Stimulated activated naive B cell treated with anti-CD40 and anti-IgM and Interleukin-4, amounts not matched to agents 10 μg/mL and 1 μg/mL and 100 μg/mL, for 72 hours (primary cell): Measurements from ENCODE around the gene CAPG.
A peak's percentile ranks its signal among the peaks of the same experiment; 100 is the strongest.
"Not testable (repeated sequence)": the region's sequence is repeated elsewhere in the genome, so short reads cannot be mapped to it uniquely, and the experiment has no call there.

ENCODE experiments used
- ATAC-seq, 2 donors: fragments of 150-1000 bp; cut with Tn5 transposase; replicated peaks; 2 replicates each; pipeline ENCODE4 v1.10.0; 2021; ENCODE audit warnings: moderate library complexity in 1 of 2
- DNase-seq: peaks from one replicate; pipeline ENCODE4 v3.0.0; 2021
- H3K27ac Mint-ChIP-seq: one replicate; pipeline ENCODE4 v1.8.0; 2022; ENCODE audit warnings: mild to moderate bottlenecking, mixed read lengths
- H3K27me3 Mint-ChIP-seq, 2 donors: one replicate each; pipeline ENCODE4 v1.8.0; 2022; ENCODE audit warnings: mixed read lengths in 2 of 2
- H3K36me3 Mint-ChIP-seq, 2 donors: one replicate each; pipeline ENCODE4 v1.8.0; 2022; ENCODE audit warnings: mixed read lengths in 2 of 2, mild to moderate bottlenecking in 1 of 2
- H3K4me1 Mint-ChIP-seq, 2 donors: one replicate each; pipeline ENCODE4 v1.8.0; 2022; ENCODE audit warnings: mixed read lengths in 2 of 2, mild to moderate bottlenecking in 1 of 2
- H3K4me3 Mint-ChIP-seq, 2 donors: one replicate each; pipeline ENCODE4 v1.8.0; 2022; ENCODE audit warnings: mild to moderate bottlenecking in 2 of 2, mixed read lengths in 2 of 2, moderate library complexity in 1 of 2
- H3K9me3 Mint-ChIP-seq, 2 donors: one replicate each; pipeline ENCODE4 v1.8.0; 2022; ENCODE audit warnings: mixed read lengths in 2 of 2, mild to moderate bottlenecking in 1 of 2

CAPG gene

DNA sequence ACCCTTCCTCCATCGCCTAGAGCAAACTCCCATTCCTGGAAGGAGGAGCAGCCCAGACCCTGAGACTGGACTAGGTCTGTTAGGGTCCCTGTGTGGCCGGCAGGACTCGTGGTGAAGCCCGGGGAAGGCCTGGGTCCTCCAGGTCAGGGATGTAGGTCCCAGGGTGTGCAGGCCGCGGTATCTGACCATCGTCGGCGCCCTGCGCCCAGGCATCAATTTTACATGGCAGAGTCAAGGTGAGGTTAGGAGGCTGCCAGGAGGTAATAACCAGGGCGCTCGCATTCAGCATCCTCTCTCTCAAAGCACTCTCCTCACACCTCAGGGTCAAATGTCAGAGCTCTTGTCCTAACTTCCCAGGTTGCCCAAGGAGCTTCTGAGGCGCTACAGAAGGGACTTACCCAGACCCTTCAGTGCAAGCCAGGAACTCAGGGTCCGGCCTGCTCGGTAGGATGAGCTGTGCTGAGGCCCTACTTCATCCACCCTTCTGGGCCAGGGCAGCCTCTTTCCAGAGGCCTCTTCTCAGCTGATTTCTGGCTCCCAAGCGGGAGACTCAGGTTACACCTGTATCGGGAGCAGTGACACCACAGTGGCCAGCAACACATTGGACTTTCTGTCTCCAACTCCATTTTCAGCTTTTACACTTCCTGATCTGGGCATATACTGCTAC is 9.0 kb upstream of the CAPG start:
- Mint-ChIP-seq H3K4me3 (peak overlapping the region; percentile 98 to 100), H3K4me1 (peaks cover 38 to 48% of the 10 kb centered on the region in 2 donors), H3K27ac (peak overlapping the region; percentile 100), H3K36me3 (no peaks in the 10 kb centered on the region), H3K27me3 (no peaks in the 10 kb centered on the region), H3K9me3 (no peaks in the 10 kb centered on the region)
- DNase-seq (no peak), ATAC-seq (no peak)

DNA sequence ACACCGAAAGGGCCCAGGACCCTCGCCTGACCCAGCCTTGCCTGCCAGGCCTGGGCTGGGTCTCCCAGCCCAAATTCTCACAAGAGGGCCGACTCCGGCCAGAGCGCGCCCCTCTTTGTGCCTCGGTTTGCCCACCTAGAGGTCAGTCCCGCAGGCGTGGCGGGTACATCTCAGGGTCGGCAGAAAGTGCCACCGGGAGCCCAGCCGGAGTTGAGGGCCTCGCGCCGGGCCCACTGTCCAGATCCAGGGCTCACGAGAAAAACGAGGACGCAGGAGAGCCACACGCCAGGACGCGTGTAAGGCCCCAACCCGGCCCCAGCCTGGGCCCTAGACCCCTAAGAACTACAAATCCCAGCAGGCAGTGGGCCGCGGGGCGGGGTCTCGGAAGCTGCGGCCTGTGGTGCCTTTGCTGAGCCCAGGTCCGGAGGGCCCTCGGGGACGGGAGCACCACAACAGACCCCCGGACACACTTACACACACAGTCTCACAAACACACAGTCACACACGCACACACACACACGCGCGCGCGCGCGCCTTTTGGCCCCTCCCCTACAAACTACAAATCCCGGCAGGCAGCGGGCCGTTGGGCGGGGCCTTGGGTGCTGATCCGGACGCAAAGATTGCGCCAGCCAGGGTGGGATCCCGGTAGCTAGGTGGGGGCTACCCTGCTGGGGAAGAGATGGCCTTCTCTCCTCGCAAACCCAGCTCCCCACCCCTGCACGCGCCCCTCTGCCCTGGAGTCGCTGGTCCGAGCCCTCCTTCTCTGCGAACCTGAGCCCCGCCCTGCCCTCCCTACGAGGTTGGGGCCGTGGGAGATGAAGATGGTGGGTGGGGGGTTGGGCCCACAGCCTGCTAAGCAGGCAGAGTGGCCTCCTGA is 8.2 kb upstream of the CAPG start, which contains the start of gene SH2D6:
SH2D6 (plus strand) TSS at position 583 of the 877 bp plus-strand sequence. CDS start 10,752 bp downstream, outside the sequence.
- H3K27me3 Mint-ChIP-seq: no peaks in the 10 kb centered on the region
- peak within 1 kb of the TSS; percentile 100 for H3K27ac Mint-ChIP-seq
- H3K36me3 Mint-ChIP-seq: no peaks in the 10 kb centered on the region
- peak; percentile 84 for ATAC-seq
- H3K4me1 Mint-ChIP-seq: peaks cover 33 to 47% of the 10 kb centered on the region in 2 donors
- H3K9me3 Mint-ChIP-seq: no peaks in the 10 kb centered on the region
- peak; percentile 80 for DNase-seq
- H3K4me3 Mint-ChIP-seq: peak within 1 kb of the TSS; percentile 98 to 100

DNA sequence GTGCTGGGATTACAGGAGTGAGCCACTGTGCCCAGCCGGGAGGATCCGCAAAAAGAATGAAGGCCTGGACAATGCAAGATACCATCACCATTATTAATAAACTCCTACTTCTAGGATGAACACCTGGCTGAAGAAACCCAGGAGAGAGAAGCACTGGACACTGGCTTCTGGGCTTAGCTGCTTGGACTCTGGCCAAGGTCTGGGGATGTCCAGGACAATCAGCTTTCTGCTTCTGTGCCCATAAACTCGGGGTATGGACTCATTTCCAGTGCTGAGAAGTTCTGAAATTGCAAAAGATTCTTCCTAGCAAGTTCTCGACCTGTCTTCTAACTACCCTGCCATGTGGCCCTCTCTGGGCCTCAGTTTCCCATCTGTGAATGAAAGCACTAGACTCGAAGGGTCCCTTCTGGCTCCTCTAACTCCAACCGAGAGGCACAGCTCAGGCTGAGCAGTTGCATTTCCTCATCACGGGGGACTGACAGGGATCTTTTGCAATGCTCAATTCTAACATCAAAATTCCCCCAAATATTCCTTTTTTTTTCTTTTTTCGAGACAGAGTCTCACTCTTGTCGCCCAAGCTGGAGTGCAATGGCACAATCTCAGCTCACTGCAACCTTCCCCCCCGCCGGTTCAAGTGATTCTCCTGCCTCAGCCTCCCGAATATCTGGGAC is 5.9 kb upstream of the CAPG start:
- Mint-ChIP-seq H3K4me1 (peaks cover 42 to 56% of the 10 kb centered on the region in 2 donors), H3K36me3 (no peaks in the 10 kb centered on the region), H3K4me3 (peak overlapping the region in 1 of 2 donors; percentile 43), H3K27ac (peak overlapping the region; percentile 37), H3K9me3 (no peaks in the 10 kb centered on the region), H3K27me3 (no peaks in the 10 kb centered on the region)
- no peak for ATAC-seq
- DNase-seq: no peak

DNA sequence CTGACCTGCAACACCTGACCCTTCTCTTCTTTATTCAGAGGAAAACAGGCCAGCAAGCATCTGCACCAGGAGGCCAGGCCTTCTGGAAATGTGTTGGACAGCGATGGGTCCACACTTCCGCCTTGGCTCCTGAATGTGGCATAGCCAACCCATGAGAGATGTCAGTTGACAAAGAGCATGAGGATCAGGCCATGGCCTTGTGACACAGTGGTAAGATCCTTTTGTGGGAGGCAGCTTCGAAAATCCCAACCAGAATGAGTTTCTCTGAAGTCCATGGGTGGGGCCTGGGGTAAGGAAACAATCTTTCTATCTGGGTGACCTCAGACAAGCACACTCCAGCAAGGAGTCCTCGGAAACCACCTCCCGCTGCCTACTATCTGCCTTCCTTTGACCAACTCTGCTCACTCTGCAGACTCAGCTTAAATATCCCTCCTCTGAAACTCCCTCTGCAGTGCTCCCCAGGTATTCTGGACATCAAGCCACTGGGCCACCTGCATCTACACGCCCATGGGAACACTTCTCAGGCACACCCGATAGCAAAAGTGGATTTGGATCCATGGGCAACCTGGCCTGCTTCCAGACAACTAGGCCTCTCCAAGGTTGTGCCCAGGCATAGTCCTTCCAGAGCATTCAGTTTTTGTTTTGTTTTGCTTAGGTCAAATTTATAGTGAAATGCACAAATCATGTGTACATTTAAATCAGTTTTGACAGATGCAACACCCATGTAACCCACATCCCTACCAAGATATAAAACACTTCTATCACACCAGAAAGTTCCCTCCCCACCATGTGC is 4.8 kb upstream of the CAPG start:
- no peaks in the 10 kb centered on the region for H3K27me3 Mint-ChIP-seq
- peaks cover 43 to 59% of the 10 kb centered on the region in 2 donors for H3K4me1 Mint-ChIP-seq
- ATAC-seq (no peak), DNase-seq (no peak)
- H3K27ac Mint-ChIP-seq: peak overlapping the region; percentile 63
- no peaks in the 10 kb centered on the region for H3K36me3 Mint-ChIP-seq
- no peaks in the 10 kb centered on the region for H3K9me3 Mint-ChIP-seq
- peak overlapping the region; percentile 16 to 36 for H3K4me3 Mint-ChIP-seq

DNA sequence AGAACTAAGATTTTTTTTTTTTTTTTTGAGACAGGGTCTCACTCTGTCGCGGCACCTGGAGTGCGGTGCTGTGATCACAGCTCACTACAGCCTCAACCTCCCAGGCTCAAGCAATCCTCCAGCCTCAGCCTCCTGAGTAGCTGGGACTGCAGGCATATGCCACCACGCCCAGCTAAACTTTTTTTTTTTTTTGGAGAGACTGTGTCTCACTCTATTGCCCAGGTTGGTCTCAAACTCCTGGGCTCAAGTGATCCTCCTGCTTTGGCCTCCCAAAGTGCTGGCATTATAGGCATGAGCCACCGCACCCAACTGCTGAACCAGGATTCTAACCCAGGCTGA is 4.2 kb upstream of the CAPG start:
- H3K9me3 Mint-ChIP-seq, ATAC-seq, H3K36me3 Mint-ChIP-seq, DNase-seq, H3K27ac Mint-ChIP-seq, H3K27me3 Mint-ChIP-seq: not testable (repeated sequence)
- Mint-ChIP-seq H3K4me1 (peaks cover 49 to 63% of the 10 kb centered on the region in 2 donors), H3K4me3 (peak overlapping the region; percentile 91 to 97)

DNA sequence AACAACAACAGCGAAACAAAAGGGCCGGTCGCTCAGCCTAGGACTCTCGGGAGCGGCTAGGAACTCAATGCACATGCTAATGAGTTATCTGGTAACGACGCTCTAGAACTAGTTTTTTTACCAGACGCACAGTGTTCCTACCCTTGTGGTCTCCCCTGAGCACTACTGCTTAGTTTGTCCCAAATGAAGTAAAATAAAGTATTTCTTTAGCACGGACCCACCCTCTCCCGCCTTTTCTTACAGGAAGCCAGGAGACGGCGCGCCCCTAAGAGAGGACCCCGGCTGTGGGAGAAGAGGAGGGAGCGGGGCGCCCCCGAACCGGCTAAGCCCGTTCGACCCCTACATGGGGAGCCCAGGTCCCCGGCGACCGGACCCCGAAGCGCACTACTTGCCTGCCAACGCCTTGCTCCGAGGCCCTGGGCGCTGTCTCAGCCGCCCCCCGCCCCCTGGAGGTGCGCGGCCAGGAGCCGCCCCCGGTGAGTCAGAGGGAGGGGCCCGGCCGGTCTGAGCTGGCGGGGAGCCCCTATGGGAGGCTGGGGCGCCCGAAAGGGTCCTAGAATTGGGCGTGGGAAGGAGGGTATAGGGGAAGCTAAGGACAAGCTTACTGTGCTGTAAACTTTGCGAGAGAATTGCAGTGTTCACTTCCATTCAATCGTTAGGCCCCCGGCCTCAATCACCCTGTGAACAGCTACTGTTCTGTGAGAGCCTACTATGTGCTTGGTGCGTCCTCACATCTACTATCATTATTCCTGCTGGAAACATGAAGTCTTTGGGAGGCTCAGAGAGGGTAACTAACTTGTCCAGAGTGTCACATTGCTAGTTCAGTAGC is 3.6 kb upstream of the CAPG start:
- ATAC-seq (peak; percentile 44 to 55), DNase-seq (peak; percentile 50)
- H3K4me1 Mint-ChIP-seq: peaks cover 48 to 63% of the 10 kb centered on the region in 2 donors
- peak overlapping the region; percentile 98 for H3K27ac Mint-ChIP-seq
- no peaks in the 10 kb centered on the region for H3K9me3 Mint-ChIP-seq
- no peaks in the 10 kb centered on the region for H3K27me3 Mint-ChIP-seq
- peaks cover 0 to 2% of the 10 kb centered on the region in 2 donors for H3K36me3 Mint-ChIP-seq
- peak overlapping the region; percentile 91 to 97 for H3K4me3 Mint-ChIP-seq

DNA sequence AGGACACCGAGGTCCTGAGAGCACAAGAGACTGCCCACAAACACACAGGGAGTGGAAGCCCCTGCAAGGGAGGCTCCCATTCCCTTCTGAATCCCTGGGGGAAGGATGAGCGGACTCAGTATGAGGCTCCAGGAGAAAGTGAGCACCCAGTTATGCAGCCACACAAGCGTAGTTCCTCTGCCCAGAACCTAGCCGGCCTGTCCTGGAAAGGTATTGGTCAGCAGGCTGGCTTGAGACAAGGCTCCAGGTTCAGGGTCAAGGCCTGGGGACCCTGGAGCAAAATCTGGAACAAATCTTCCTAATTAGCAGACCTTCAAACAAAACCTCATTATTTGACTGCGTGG is 1.2 kb upstream of the CAPG start:
- Mint-ChIP-seq H3K4me3 (peak overlapping the region in 1 of 2 donors; percentile 30), H3K9me3 (no peaks in the 10 kb centered on the region), H3K27ac (peak overlapping the region; percentile 79)

DNA sequence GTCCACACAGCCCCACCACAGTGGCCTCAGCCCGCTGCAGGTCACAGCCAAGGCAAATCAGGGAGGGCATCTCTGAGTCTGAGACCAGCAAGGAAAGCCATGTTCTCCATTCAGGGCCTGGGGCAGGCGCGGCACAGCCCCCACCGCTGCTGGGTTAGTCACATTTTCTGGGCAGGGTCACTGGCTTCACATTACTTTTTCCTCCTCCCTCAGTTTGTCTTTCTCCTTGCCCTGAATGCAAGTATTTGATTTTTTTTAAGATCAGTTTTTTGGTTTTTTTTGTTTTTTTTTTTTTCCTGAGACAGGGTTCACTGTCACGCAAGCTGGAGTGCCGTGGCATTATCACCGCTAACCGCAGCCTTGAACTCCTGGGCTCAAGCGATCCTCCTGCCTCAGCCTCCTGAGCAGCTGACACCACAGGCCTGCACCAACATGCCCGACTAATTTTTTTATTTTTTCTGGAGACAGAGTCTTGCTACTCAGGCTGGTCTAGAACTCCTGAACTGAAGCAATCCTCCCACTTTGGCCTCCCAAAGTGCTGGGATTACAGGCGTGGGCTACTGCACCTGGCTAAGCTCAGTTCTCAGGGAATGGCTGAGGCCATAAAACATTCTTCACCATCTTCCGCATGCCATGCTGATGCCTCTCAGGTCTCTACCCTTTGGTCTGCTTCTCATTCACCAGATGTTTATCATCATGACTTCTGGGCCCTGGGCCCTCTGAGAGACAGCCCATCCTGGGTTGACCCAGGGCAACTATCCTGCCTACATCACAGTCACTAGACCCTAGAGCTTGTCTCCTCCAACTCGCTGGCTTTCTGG is 628 bp upstream of the CAPG start:
- H3K9me3 Mint-ChIP-seq: no peaks in the 10 kb centered on the region
- H3K4me3 Mint-ChIP-seq: peak overlapping the region; percentile 81 to 86
- ATAC-seq: no peak
- peaks cover 52 to 74% of the 10 kb centered on the region in 2 donors for H3K4me1 Mint-ChIP-seq
- DNase-seq: no peak
- H3K27ac Mint-ChIP-seq: peak overlapping the region; percentile 86
- H3K36me3 Mint-ChIP-seq: peaks cover 9 to 10% of the 10 kb centered on the region in 2 donors
- H3K27me3 Mint-ChIP-seq: no peaks in the 10 kb centered on the region

More for the DNA sequence above, 1.2 kb upstream of the CAPG start:
- ATAC-seq (no peak), DNase-seq (no peak)
- Mint-ChIP-seq H3K36me3 (peaks cover 9% of the 10 kb centered on the region in 2 donors), H3K27me3 (no peaks in the 10 kb centered on the region), H3K4me1 (peaks cover 55 to 68% of the 10 kb centered on the region in 2 donors)

DNA sequence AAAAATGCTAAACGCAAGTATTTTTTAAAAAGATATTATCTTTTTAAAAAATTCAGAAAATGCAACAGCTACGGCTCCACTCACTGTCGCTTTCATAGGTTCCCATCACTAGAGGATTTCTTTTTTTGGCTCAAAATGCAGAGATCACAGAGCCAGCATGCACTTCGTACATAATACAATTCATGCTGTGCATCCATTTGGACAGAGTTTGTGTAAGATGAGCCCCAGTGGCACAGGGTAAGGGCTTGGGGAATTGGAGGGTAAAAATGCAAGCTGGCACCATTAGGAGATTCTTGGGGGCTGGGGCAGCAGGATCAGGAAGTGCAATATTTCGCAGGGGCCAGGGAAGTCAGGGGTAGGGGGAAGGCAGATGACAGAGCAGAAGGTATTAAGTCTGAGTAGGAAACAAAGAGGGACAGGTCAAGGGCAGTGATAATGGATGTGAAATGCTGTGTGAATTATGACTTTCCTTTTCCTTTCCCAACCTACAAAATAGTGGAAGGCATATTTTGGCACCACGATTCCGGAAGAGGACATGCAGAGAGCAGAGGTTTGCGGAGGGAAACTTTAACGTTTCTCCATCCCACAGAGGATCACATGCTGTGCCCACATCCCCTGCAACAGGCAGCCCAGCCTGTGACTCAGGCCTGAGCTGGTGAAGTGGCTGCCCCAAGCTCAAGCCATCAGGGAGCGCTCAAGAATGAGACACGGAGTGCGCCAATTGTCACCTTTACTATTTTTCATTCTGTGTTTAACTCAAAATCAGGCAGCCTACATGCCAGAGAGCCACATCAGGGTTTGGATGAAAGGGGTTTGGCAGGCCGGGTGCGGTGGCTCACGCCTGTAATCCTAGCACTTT is 4.7 kb downstream of the CAPG start:
- peak overlapping the region; percentile 81 for H3K27ac Mint-ChIP-seq
- peaks cover 25 to 51% of the 10 kb centered on the region in 2 donors for H3K36me3 Mint-ChIP-seq
- H3K4me3 Mint-ChIP-seq: peak overlapping the region; percentile 68 to 76
- H3K27me3 Mint-ChIP-seq: no peaks in the 10 kb centered on the region
- peaks cover 39 to 65% of the 10 kb centered on the region in 2 donors for H3K4me1 Mint-ChIP-seq
- ATAC-seq (peak; percentile 66 to 70), DNase-seq (peak; percentile 55)
- peaks cover 3% of the 10 kb centered on the region in 2 donors for H3K9me3 Mint-ChIP-seq

DNA sequence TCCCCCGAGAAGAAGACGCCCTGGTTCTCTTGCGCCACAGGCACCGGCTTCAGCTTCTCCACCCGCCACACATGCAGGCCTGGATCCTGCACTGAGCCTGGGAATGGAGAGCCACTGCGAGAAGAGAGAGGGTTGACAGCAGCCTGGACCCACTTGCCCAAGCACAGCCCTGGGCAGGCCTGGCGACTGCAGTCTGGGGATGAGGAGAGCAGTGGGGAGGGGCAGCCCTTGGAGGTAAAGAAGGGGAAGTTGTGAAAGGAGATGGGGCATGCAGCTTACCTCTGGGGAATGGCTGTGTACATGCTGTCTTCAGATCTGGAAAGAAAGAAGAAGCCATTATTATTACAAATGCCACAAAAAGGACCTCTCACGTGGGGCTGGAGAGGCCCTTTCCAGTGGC is 8.3 kb downstream of the CAPG start:
- Mint-ChIP-seq H3K36me3 (peaks cover 42 to 72% of the 10 kb centered on the region in 2 donors), H3K27ac (peak overlapping the region; percentile 94)

DNA sequence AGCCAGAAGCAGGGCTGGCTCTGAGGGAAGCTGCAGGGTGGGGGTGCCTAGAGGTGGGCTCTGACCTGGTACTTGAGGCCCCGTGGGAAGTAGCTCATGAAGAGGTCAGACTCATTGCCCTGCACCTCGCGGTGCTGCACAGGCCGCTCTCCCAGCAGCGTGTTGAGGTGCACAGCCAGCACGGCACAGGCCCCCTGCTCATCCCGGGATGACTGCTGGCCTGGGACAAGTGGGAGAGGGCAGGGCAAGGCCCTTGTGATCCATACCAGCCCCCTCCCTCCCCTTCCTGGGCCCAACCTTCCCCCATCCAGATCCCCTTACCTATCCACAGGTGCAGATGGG is 8.7 kb downstream of the CAPG start:
- ATAC-seq (no peak), DNase-seq (no peak)
- H3K27me3 Mint-ChIP-seq: no peaks in the 10 kb centered on the region
- H3K9me3 Mint-ChIP-seq: peaks cover 3% of the 10 kb centered on the region in 2 donors
- peaks cover 22 to 35% of the 10 kb centered on the region in 2 donors for H3K4me1 Mint-ChIP-seq
- H3K27ac Mint-ChIP-seq: no peak overlapping the region
- H3K4me3 Mint-ChIP-seq: no peak overlapping the region
- H3K36me3 Mint-ChIP-seq: peaks cover 45 to 76% of the 10 kb centered on the region in 2 donors

More for the DNA sequence above, 8.3 kb downstream of the CAPG start:
- DNase-seq (no peak), ATAC-seq (peak; percentile 53 to 59)
- Mint-ChIP-seq H3K4me1 (peaks cover 22 to 37% of the 10 kb centered on the region in 2 donors), H3K9me3 (peaks cover 3% of the 10 kb centered on the region in 2 donors), H3K4me3 (peak overlapping the region; percentile 7 to 66), H3K27me3 (no peaks in the 10 kb centered on the region)
